Activated T-helper 17 cell treated with anti-CD3 and anti-CD28 coated beads, Interleukin-2, amount 50 U/mL, for 72 hours (primary cell): ENCODE measurements around the gene LRRC7. TPM values are rescaled to one million over a fixed set of nuclear protein-coding genes. Genes with fewer than 3 reads are reported as not detected.
"Not testable (repeated sequence)": the region's sequence is repeated elsewhere in the genome, so short reads cannot be mapped to it uniquely, and the experiment has no call there.

Experiments used
- ATAC-seq: fragments of 150-1000 bp; cut with Tn5 transposase; replicated peaks from 2 replicates; pipeline ENCODE4 v1.10.0; 2021; ENCODE audit warnings: mild to moderate bottlenecking, moderate library complexity
- H3K27ac Mint-ChIP-seq: one replicate; pipeline ENCODE4 v1.8.0; 2022; ENCODE audit warnings: mixed read lengths
- H3K27me3 Mint-ChIP-seq: one replicate; pipeline ENCODE4 v1.8.0; 2022; ENCODE audit warnings: mixed read lengths
- H3K36me3 Mint-ChIP-seq: one replicate; pipeline ENCODE4 v1.8.0; 2022; ENCODE audit warnings: low read depth, mild to moderate bottlenecking, mixed read lengths
- H3K4me1 Mint-ChIP-seq: one replicate; pipeline ENCODE4 v1.8.0; 2022; ENCODE audit warnings: mixed read lengths
- H3K4me3 Mint-ChIP-seq: one replicate; pipeline ENCODE4 v1.8.0; 2022; ENCODE audit warnings: mild to moderate bottlenecking, mixed read lengths
- H3K9me3 Mint-ChIP-seq: one replicate; pipeline ENCODE4 v1.8.0; 2022; ENCODE audit warnings: mixed read lengths
- total RNA-seq, 2 donors: library from RNA; stranded (reverse); gene quantifications; one replicate each; pipeline ENCODE4 v1.2.3, GENCODE V29; 2022

Gene LRRC7
- total RNA-seq, 2 donors from 2014 or later = not detected

DNA sequence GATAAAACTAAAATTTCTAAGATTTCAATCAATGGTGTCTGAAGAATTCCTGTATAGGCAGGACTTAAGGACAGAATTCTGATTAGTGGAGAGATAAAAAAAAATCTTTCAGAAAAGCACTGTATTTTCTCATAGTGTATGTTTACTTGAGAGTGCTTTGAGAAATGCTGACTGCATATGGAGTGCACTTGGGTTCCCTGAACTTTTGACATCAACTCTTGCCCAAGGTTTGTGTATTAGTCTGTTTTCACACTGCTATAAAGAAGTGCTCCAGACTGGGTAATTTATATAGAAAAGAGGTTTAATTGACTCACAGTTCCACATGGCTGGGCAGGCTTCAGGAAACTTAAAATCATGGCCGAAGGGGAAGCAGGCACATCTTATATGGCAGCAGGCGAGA, 362.7 kb downstream of the LRRC7 start:
- Mint-ChIP-seq H3K9me3 (peaks cover 9% of the 10 kb centered on the region), H3K27ac (no peak overlapping the region), H3K27me3 (no peaks in the 10 kb centered on the region), H3K4me3 (no peak overlapping the region), H3K4me1 (no peaks in the 10 kb centered on the region), H3K36me3 (no peaks in the 10 kb centered on the region)
- no peak for ATAC-seq

DNA sequence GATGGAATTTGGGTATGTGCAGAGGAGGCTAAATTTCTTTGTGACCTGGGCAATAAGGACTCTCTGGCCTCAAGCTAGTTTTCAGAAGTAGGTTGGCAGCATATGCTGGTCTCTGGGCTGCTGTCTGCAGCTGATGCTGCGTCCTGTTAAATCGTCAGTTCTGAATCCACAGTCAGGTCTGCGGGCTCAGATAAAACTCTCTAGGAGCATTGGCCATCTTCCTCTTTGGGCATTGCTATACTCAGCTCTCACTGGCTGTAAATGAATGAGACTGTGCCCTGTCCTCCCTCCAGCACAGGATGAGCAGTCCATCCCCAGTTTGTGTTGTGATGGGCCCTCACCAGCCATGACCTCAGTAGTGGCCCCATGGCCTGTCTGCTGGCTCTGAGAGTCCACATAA, 365.0 kb downstream of the LRRC7 start:
- ATAC-seq = no peak
- Mint-ChIP-seq H3K9me3 (peaks cover 9% of the 10 kb centered on the region), H3K4me3 (no peak overlapping the region), H3K27ac (no peak overlapping the region), H3K4me1 (no peaks in the 10 kb centered on the region), H3K36me3 (no peaks in the 10 kb centered on the region), H3K27me3 (no peaks in the 10 kb centered on the region)

DNA sequence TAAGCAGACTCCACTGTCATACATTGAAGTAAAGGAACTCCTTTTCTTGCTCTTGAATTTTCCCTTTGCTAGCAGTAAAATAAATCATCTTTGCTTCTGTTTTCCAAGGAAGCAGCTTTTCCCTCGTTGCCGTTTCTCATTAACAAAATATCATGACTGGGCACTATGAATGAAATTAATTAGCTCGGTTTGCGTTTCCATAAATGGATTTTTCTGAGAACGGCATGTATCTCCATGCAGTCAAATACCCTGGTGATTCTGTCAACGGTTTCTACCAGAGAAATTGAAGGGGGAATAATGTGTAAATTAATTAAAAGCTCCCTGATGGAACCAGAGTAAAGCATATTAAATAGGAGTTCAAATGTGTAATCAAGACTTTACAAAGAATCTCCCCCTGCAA, 372.5 kb downstream of the LRRC7 start:
- no peaks in the 10 kb centered on the region for H3K4me1 Mint-ChIP-seq
- peaks cover 4% of the 10 kb centered on the region for H3K9me3 Mint-ChIP-seq
- no peak for ATAC-seq
- no peak overlapping the region for H3K4me3 Mint-ChIP-seq
- H3K27me3 Mint-ChIP-seq = no peaks in the 10 kb centered on the region
- no peaks in the 10 kb centered on the region for H3K36me3 Mint-ChIP-seq
- no peak overlapping the region for H3K27ac Mint-ChIP-seq

DNA sequence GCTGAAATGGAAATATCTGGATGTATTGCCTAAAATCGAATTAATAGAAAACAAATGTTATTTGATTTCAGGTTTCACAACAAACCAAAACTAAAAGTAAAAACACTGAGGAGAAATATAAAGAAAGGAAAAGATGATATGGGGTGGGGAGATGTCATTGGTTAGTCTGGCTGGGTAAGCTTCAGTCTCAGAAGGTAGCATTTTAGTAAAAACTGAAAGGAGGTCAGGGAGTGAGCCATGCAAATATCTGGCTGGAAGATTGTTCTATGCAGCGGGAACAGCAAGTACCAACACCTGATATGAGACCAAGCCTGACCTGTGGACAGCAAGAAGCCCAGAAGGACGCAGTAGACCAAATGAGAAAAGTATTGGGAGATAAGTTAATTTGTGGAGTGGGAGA, 373.1 kb downstream of the LRRC7 start:
- H3K27me3 Mint-ChIP-seq = no peaks in the 10 kb centered on the region
- no peak overlapping the region for H3K4me3 Mint-ChIP-seq
- H3K27ac Mint-ChIP-seq = no peak overlapping the region
- H3K9me3 Mint-ChIP-seq = peaks cover 4% of the 10 kb centered on the region
- no peak for ATAC-seq
- no peaks in the 10 kb centered on the region for H3K36me3 Mint-ChIP-seq
- H3K4me1 Mint-ChIP-seq = no peaks in the 10 kb centered on the region

DNA sequence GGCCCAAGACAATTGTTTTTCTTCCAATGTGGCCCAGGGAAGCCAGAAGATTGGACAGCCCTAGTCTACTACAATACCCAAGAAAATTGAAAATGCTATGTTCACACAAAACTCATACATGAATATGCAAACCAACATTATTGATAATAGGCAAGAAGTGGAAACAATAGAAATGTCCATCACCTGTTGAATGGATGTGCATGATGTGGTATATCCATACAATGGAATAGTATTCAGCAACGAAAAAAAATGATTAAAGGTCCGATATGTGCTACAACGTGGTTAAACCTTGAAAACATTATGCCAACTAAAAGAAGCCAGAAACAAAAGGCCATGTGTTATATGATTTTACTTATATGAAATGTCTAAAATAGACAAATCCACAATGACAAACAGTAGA, 375.3 kb downstream of the LRRC7 start:
- Mint-ChIP-seq H3K4me3 (no peak overlapping the region), H3K36me3 (no peaks in the 10 kb centered on the region), H3K9me3 (peaks cover 4% of the 10 kb centered on the region), H3K27ac (no peak overlapping the region), H3K4me1 (no peaks in the 10 kb centered on the region), H3K27me3 (no peaks in the 10 kb centered on the region)
- ATAC-seq = no peak

DNA sequence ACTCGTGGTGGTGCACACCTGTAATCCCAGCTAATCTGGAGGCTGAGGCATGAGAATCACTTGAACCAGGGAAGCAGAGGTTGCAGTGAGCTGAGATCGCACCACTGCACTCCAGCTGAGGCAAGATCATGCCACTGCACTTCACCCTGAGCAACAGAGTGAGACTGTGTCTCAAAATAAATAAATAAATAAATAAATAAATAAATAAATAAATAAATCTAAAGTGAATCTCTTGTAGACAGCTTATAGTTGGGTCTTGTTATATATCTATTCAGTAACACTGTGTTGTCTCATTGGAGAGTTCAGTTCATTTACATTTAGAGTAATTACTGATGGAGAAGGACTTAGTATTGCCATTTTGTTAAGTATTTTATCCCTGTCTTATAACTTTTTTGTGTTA, 379.2 kb downstream of the LRRC7 start:
- H3K9me3 Mint-ChIP-seq = no peaks in the 10 kb centered on the region
- no peaks in the 10 kb centered on the region for H3K36me3 Mint-ChIP-seq
- no peaks in the 10 kb centered on the region for H3K27me3 Mint-ChIP-seq

DNA sequence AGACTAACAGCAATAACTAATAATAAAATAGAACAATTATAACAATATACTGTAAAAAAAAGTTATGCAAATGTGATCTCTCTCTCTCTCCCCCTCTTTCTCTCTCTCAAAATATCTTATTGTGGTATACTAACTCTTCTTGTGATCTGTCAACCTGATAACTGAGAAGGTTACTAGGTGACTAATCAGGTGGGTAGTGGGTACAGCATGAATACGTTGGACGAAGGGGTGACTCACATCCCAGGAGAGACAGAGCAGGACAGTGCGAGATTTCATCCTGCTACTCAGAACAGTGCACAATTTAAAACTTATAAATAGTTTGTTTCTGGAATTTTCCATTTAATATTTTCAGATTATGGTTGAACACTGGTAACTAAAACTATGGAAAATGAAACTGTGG, 380.1 kb downstream of the LRRC7 start:
- H3K4me1 Mint-ChIP-seq = no peaks in the 10 kb centered on the region
- no peaks in the 10 kb centered on the region for H3K9me3 Mint-ChIP-seq
- ATAC-seq = no peak
- H3K4me3 Mint-ChIP-seq = no peak overlapping the region
- H3K36me3 Mint-ChIP-seq = no peaks in the 10 kb centered on the region
- no peaks in the 10 kb centered on the region for H3K27me3 Mint-ChIP-seq
- H3K27ac Mint-ChIP-seq = no peak overlapping the region

More for the DNA sequence above, 379.2 kb downstream of the LRRC7 start:
- no peak for ATAC-seq
- Mint-ChIP-seq H3K4me3 (no peak overlapping the region), H3K27ac (no peak overlapping the region), H3K4me1 (no peaks in the 10 kb centered on the region)

DNA sequence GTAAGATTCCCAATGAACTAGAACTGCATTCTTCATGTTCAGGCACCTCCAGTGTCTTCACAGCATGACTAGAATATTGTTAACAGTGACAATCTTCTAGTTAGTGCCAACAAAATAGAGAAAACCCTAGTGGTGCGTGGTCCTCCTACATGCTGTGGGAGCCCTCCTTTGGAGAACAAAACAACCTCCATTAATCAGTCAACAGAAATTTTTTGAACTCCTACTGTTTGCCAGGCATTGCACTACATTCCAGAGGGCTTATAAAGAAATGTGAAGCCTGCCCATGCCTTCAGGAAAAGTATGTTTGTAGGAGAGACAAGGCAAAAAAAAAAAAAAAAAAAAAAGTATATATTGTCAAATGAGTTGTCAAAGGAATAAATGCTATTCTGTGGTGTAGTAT, 385.0 kb downstream of the LRRC7 start:
- Mint-ChIP-seq H3K36me3 (no peaks in the 10 kb centered on the region), H3K27me3 (no peaks in the 10 kb centered on the region), H3K9me3 (peaks cover 4% of the 10 kb centered on the region), H3K4me1 (no peaks in the 10 kb centered on the region), H3K4me3 (no peak overlapping the region), H3K27ac (no peak overlapping the region)
- ATAC-seq = no peak

DNA sequence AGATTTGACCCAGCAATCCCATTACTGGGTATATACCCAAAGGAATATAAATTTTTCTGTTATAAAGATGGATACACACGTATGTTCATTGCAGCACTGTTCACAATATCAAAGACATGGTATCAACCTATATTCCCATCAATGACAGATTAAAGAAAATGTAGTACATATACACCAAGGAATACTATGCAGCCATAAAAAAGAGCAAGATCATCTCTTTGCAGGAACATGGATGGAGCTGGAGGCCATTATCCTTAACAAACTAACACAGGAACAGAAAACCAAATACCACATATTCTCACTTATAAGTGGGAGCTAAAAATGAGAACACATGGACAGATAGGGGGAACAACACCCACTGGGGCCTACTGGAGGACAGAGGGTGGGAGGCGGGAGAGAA, 394.7 kb downstream of the LRRC7 start:
- H3K27me3 Mint-ChIP-seq, H3K27ac Mint-ChIP-seq, ATAC-seq, H3K36me3 Mint-ChIP-seq, H3K9me3 Mint-ChIP-seq, H3K4me1 Mint-ChIP-seq, H3K4me3 Mint-ChIP-seq: not testable (repeated sequence)

DNA sequence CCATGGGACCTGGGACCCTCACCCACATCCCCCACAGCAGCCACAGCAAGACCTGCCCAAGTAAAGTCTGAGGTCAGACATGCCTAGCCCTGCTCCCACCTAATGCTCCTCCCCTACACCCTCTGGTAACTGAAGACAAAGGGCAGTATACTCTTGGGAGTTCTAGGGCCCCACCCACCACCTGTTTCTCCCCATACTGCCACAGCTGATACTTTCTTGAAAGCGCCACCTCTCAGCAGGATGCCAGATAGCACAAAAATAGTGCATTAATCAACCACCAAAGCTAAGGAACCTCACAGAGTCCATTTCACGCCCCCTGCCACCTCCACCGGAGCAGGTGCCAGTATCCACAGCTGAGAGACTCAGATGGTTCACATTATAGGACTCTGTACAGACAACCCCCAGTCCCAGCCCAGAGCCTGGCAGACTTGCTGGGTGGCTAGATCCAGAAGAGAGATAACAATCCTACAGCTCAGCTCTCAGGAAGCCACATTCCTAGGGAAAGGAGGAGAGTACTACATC, 399.6 kb downstream of the LRRC7 start:
- ATAC-seq = no peak
- H3K4me1 Mint-ChIP-seq = no peaks in the 10 kb centered on the region

DNA sequence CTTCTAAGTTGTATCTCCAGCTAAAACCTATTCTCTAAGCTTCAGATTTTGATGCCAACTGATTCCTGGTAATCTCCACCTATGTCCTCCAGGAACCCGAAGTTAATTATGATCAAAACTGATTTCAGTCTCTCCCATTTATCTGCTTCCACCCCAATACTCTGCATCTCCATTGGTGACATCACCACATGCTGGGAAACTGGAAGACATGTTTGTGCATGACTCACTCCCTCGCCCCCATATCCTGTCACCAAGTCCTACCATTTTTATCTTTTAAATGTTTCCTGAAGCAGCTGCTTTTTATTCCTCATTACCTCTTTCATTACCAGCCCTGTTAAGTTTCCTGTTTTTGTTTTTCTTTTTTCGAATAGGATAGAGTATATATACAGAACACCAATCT, 409.2 kb downstream of the LRRC7 start:
- no peaks in the 10 kb centered on the region for H3K36me3 Mint-ChIP-seq
- H3K4me1 Mint-ChIP-seq = no peaks in the 10 kb centered on the region
- H3K9me3 Mint-ChIP-seq = peaks cover 7% of the 10 kb centered on the region
- H3K4me3 Mint-ChIP-seq = no peak overlapping the region
- ATAC-seq = no peak
- H3K27me3 Mint-ChIP-seq = no peaks in the 10 kb centered on the region
- H3K27ac Mint-ChIP-seq = no peak overlapping the region

More for the DNA sequence above, 399.6 kb downstream of the LRRC7 start:
- Mint-ChIP-seq H3K27me3 (no peaks in the 10 kb centered on the region), H3K27ac (no peak overlapping the region), H3K9me3 (peaks cover 8% of the 10 kb centered on the region), H3K36me3 (no peaks in the 10 kb centered on the region), H3K4me3 (no peak overlapping the region)

DNA sequence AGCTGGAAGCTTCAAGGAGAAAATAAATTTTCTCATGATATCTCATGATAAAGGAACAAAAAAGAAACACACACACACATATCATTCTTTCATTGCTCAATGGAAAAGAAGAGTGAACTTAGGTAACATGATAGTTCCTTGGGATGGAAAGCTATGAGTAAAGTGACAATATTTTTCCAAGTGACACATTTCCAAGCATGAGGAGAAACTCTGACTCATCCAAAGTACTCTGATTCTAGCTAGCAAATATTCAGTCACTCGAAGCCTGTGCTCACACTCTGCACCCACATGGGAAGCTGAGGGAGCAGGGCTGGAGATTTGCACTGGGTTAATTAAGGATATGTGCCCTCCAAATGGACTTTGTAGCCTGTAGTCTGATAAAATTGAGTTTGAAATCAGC, 415.3 kb downstream of the LRRC7 start:
- Mint-ChIP-seq H3K27me3 (no peaks in the 10 kb centered on the region), H3K9me3 (peaks cover 8% of the 10 kb centered on the region), H3K36me3 (no peaks in the 10 kb centered on the region), H3K4me1 (no peaks in the 10 kb centered on the region), H3K27ac (no peak overlapping the region), H3K4me3 (no peak overlapping the region)
- ATAC-seq = no peak

DNA sequence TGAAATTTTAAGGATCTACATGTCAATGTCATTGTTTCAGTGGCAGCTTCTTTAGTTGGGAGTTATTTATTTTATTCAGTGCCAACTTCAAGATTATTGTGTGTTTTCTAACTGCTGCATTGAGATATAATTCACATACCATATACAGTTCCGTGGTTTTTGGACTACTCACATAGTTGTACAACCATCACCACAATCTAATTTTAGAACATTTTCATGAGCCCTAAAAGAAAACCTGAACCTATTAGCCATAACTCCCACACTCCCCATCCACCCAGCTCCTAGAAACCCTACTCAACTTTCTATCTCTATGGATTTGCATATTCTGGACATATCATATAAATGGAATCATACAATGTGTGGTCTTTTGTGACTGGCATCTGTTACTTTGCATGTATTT, 417.7 kb downstream of the LRRC7 start:
- Mint-ChIP-seq H3K9me3 (peaks cover 8% of the 10 kb centered on the region), H3K27me3 (no peaks in the 10 kb centered on the region), H3K4me1 (no peaks in the 10 kb centered on the region), H3K4me3 (no peak overlapping the region), H3K27ac (no peak overlapping the region), H3K36me3 (no peaks in the 10 kb centered on the region)
- ATAC-seq = no peak

DNA sequence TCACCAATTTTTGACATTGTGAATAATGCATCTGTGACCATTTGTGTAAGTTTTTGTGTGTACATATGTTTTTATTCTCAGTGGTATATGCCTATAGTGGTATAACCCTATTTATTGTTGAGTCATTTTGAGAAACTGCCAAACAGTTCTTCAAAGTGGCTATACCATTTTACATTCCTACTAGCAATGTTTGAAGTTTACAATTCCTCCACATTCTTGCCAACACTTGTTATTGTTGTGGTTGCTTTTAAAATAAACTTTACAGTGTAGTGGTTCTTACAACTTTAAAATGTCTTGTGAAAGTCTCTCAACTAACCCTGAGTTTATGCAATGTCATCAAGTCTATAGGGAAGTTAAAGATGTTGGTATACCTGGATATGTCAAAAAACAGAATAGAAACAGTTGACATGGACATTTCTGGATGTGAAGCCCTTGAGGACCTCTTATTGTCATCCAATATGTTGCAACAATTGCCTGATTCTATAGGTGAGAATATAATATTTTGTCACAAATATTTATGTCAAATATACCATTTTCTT, 418.2 kb downstream of the LRRC7 start:
- no peak for ATAC-seq
- Mint-ChIP-seq H3K9me3 (peaks cover 8% of the 10 kb centered on the region), H3K36me3 (no peaks in the 10 kb centered on the region), H3K27ac (no peak overlapping the region), H3K27me3 (no peaks in the 10 kb centered on the region), H3K4me1 (no peaks in the 10 kb centered on the region), H3K4me3 (no peak overlapping the region)

DNA sequence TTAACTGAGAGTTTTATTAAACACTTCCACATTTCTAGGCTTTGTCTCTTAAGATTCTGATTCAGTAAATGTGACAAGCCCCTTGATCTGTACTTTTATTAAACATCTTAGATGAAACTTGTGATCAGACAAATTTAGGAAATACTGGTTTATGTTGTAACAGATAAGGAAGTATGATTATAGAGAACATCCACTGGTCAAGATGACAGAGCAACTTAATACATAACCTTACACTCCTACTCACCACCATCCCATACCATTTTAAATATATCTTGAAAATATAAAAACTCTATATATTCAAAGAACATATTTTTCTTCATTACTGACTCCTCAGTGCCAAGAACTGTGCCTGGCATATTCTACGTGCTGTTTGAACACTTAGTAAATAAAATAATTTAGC, 420.2 kb downstream of the LRRC7 start:
- ATAC-seq = no peak
- H3K36me3 Mint-ChIP-seq = no peaks in the 10 kb centered on the region
- no peak overlapping the region for H3K27ac Mint-ChIP-seq
- H3K27me3 Mint-ChIP-seq = no peaks in the 10 kb centered on the region
- H3K4me3 Mint-ChIP-seq = no peak overlapping the region
- peaks cover 8% of the 10 kb centered on the region for H3K9me3 Mint-ChIP-seq
- H3K4me1 Mint-ChIP-seq = no peaks in the 10 kb centered on the region

DNA sequence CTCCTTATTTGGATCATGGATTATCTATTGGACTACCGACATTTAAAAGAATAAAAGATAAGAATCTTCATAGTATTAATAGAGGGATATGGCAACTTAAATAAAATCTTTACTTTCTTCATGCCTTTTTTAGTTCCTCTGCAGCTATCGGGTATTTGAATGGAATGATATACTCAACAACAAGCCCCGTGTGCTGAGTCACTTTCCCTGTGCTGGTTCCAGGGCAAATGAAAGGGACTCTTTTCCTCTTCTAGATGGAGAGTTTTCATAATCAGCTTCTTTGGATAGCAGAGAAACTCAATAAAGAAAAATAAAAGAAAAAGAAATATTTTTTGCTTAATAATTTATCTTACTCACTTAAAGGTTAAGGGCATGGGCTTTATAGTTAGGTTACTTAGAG, 423.9 kb downstream of the LRRC7 start:
- no peak for ATAC-seq
- Mint-ChIP-seq H3K27ac (no peak overlapping the region), H3K36me3 (no peaks in the 10 kb centered on the region), H3K4me3 (no peak overlapping the region), H3K9me3 (no peaks in the 10 kb centered on the region), H3K4me1 (no peaks in the 10 kb centered on the region), H3K27me3 (no peaks in the 10 kb centered on the region)
